GM19395 (cell line): ENCODE results near the gene SUMF1.

Experiments
- ATAC-seq: cut with Tn5 transposase; IDR thresholded peaks from one replicate; pipeline ENCODE4 v1.9.1; 2021; ENCODE audit warnings: mild to moderate bottlenecking, moderate library complexity; ENCODE audit not compliant: unreplicated experiment

SUMF1 gene

DNA sequence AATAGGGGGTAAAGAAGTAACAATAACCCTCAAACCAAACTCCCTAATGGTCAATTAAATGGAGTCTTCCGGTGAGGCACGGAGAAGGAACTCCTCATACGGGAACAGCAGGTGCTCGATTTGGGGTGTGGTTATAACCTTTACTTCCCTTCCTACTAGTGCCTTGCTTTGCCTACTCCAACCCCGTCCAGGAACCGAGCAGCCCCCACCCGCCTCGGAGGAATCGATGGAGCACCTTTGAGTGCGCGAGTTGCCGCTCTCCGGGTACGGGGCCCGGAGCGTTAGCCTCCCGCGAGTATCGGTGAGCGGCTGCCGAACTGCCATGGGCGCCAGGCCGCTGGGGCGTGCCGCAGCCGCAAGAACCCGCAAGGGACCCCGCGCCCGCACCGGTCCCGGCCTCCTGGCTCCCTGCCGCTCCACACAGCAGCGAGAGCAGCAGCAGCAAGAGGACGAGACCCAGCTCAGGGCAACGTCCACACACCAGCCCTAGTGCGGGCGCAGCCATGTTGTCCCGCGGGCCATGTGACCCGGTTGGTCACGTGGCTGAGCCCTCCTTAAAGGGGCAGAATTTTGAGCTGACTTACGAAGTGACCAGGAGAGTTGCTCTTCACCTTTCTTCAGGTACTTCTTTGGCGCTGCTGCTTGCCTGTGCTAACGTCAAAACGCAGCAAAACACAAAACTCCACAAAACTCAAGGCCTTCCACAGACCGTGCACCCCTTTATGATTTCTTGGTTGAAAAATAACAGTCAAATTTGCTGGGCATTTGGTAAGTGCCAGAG, at the start of gene SUMF1:
Gene SUMF1 (minus strand): TSS at position 529 of the 781 bp plus-strand sequence. CDS start 24 bp downstream, at position 505.
- peak; percentile 100 for ATAC-seq

DNA sequence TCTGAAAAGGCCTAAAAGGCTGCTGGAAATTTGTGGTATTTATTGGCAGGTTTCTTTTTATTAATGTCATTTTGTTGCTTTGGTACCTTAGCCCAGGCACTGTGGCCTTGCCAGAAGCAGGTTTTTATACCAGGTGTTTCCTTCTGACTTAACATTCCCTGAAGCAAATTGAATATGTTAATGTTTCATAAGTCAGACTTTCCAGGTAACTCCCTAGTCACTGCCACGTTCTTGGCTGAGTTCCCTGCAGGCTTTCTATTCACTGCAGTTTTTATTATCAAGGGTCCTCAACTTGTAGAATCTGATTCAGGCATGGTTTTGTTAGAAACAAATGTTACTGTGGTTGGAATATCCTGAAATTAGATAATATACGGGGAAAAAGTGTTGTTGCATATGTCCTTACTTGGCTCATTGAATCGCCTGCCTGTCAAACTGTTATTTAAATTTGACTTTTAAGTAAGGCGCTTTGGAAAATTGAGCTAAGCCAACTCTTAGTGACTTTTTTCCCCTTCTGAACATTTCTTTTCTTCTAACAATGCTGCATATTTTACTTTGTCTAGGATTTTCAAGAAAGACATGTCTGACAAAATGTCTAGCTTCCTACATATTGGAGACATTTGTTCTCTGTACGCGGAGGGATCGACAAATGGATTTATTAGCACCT, 49.0 kb upstream of the SUMF1 start:
- ATAC-seq = no peak

DNA sequence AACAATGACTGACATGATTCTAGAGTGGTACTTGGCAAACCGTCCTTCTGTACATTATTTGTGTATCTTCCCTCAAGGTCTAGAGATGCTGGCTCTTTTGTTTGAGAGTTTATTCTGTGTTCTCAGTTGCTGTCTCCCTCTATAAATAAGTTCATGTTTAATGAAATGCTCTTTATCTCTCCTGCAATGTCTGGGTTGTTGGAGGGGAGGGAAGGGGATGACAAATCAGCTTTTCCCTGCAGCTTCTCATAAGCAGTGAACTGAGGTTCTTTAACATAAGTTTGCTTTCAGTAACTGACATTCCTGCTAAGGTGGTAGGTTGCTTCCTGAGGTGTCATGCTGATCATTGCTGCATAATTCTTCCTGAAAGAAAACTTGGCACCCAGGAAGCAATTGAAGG, 47.8 kb upstream of the SUMF1 start:
- ATAC-seq = no peak

DNA sequence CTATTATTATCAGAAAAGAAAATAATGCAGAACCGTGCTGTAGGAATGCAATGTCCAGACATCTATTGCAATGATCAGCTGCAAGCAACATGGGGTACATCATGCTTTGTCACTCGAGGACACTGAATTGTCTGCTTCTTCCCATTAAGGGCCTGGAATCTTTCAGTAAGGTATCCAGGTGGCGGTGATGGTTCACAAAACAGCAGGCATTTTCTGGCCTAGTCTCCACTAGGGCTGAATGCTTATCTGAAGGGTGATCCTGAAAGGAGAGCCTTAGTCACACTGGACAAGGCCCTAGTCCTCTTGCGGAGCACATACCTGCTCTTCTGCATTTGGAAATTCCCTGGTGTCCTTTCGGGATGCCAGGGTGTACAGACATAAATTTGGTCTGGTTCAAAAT, 47.3 kb upstream of the SUMF1 start:
- ATAC-seq = no peak

DNA sequence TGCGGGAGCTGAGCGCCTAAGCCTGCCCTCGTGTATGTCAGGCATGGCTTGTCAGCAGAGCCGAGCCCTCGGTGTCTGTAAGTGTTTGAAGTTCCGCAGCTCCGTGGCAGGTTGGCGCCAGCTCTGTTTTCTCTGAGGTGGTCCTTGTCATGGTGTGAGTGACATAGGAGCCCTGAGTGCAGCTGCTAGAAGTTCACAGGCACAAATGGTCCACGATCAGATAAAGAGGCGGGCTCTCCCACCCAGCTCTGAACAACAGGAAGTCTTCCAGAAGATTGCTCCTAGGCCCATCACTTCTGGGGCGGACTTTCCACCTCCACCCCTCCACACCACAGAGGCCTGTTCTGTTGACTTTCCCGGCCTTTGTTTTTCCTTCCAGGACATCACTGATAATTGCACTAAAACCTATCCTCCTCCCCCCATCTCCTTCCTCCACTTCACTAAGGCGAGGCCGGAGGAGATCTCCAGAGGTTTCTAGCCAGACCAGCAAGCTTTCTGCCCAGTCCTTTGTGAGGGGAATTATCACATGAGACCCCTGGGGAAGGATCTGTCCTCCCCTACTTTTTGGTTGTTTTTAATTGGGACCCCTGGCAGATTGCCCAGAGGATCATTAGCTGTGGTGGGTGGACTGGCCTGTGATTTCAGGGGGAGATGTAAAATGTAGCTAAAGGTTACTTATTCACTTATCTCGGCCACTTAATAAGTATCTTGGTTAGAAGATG, 46.0 kb upstream of the SUMF1 start:
- no peak for ATAC-seq

DNA sequence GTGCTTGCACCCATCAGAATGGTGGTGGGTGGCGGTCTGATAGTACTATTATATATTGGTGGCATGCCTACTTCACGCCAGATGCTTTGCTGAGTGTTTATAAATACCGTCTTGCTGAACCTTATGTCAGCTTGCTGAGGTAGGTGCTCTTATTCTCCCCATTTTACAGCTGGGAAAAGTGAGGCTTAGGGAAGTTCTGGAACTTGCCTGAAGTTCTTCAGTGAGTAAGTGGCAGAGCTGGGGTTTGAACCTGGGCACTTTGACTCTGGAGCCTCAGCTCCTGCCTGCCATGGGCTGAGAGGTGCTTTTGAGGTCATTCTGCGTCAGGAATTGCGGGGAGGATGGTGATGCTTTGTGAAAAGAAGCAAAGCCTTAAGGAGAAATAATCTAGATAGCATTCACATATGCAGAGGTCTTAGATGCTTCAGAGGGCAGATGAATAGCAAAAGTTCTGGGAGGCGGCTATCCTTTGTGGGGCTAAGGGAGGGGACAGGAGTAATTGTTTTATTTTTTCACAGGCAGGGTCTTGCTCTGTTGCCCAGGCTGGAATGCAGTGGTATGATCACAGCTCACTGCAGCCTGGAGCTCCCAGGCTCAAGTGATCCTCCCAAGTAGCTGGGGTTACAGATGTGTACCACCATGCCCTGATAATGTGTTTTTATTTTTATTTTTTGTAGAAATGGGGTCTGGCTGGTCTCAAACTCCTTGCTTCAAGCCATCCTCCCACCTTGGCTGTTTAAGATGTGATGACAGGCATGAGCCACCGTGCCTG, 44.6 kb upstream of the SUMF1 start:
- no peak for ATAC-seq

DNA sequence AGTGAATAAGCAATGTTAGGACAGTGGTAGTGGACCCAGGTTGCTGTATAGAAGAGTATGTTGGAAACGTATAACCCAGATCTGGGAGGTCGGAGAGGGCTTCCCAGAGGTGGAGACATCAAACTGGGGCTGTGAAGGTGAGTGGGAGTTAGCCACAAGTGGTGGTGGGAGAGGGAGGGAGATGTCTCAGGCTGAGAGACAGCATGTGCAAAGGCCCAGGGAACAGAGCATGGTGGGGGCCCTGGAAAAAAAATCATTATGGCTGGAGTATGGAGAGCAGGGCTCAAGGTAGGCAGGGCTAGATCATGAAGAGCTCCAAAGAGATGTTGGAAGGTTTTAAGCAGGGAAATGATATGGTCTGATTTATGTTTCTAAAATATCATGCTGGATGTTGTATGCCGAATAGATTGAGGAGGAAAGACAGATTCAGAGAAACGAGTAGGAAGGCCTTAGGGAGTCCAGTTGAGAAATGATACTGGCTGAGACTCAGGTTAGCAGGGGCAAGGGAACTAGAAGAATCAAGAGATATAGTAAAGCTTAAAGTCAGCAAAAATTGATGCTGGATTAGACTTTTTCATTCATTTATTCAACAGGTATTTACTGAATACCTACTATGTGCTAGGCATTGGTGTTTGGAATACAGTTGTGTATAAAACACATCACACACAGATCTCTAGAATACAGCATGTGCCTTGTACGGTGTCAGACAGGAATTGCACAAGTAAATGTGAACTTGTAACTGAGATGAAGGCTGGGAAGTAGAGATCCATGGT, 43.1 kb upstream of the SUMF1 start:
- no peak for ATAC-seq

DNA sequence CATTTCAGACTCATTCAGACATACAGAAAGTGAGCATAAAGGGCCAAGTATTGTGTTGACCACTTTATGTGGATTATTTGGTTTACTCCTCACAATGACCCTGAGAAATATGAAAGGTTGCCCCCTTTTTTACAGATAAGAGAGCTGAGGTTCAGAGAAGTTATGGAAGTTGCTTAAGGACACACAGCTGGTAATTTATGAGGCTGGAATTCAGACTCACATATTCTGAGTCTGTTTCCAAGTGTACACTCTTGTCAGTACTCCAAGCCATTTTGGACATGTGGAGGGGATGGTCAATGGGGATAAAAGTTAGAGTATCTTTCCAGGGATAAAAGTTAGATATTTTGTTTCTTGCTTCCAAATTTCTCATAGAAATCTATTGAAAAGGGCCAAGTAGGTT, 42.0 kb upstream of the SUMF1 start:
- ATAC-seq = no peak

DNA sequence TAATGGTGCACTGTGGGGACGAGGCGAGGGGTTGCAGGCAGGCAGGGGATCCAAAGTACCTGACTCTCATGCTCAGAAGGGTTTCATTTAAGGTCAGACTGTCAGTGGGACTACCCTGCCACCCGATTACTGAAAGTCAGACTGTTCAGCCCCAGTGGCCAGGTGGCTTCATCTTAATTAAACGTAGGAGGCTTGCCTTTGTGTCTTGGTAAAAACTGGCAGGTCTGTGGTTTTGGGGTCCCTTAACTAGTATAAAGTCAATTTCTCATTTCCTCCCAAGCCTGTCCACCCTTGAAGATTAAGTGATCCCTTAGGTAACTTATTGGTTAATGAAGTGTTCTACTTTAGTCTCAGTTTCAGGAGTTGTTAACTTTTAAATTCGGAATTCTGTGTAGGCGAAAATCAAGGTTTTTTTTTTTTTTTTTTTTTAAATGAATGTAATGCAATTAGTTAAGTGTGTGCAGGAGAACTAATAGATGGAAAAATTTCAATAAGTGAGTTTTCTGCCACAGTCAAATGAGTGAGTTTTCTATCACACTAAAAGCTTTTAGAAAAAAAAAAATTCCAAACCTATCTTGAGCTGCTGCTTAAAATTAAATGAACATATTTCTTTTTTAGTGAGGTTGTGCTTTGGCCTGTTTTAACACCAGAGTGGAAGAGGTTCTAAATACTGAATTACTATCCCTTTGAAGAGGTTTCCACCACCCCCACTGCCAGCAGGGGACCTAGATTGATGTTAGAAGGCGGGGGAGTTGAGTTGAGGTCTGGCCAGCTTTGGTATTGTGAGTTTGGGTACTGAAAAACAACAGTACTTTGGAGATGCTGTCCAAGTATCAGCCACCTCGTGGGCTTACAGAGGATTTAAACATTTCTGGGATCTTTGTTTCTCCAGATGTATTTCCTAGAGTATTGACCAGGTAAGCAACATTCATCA, 41.2 kb upstream of the SUMF1 start:
- peak; percentile 73 for ATAC-seq

DNA sequence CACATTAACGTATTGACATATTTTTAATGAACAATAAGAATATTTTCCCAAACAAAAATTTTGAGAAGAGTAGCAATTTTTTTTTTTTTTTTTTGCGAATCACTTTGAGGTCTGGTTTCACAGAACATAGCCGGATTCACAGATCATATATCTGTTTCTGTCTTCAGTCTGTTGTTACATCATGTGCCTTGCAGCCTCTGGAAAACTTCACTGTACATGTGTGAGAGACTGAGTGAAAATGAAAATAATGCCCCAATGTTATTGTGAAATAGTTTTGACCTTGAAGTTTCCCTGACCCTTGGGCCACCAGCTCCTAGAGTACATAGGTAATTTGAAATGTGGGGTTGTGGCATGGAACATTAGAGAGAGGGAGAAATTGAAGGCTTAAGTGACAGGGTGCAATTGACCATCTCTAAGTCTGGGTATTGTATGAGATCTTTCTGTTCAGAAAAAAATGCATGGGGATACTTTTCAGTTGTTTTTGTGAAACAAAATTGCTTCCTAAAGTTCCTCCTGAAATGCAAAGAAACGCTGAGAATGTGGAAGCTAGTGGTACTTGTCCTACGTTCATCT, 40.0 kb upstream of the SUMF1 start:
- ATAC-seq = no peak

DNA sequence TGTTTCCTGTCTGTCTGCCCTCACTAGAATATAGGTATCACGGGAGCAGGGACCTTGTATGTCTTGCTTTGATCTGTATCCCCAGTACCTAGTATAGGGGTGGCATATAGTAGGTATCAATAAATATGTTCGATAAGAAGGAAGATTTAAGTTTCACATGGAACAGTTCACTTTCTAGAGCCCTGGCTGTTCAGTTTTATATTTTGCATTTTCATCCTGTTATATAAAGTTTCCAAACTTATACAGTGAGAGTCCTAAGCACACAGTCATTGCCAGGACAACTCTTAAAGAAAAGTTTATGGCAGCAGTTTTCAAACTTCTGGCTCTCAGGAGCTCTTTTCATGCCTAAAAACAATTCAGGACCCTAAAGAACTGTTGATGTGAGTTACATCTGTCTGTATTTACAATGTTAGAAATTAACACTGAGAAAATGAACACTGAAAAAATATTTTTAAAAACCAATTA, 39.5 kb upstream of the SUMF1 start:
- ATAC-seq = no peak

DNA sequence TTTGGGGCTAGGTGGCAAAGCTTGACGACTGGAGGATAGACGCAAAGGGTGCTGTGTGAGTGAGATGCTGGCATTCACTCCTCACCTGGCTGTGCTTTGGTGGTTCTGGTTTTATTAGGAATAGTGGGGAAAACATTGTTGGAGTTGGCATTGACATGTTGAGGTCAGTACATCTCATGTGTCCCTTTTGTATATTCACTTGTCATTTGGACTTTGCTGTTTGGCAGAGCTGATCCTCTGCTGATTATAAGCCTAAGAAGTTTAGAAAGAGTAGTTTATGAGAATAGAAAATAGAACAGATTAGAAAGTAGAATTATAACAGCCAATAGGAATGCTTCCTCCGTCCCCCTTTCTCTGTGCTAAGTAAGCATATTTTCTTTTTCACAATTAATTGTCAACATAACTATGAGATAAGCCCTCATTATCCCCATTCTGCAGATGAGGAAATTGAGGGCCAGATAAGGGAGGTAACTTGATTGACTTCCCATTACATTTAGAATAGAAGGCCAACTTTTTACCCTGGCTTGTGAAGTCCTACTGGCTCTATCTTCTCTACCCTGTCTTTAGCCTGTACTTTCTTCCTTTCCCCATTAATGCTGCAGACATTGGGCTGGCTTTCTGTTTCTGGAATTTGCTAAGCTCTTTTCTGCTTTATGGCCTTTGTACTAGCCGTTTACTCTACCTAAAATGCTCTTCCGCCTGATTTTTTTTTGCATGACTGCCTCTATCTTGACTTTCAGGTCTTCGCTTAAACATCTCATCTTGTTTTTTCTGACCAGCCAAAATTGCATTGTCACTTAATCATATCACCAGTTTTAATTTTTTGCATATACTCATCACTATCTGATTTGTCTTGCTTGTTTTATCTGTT, 38.9 kb upstream of the SUMF1 start:
- no peak for ATAC-seq

DNA sequence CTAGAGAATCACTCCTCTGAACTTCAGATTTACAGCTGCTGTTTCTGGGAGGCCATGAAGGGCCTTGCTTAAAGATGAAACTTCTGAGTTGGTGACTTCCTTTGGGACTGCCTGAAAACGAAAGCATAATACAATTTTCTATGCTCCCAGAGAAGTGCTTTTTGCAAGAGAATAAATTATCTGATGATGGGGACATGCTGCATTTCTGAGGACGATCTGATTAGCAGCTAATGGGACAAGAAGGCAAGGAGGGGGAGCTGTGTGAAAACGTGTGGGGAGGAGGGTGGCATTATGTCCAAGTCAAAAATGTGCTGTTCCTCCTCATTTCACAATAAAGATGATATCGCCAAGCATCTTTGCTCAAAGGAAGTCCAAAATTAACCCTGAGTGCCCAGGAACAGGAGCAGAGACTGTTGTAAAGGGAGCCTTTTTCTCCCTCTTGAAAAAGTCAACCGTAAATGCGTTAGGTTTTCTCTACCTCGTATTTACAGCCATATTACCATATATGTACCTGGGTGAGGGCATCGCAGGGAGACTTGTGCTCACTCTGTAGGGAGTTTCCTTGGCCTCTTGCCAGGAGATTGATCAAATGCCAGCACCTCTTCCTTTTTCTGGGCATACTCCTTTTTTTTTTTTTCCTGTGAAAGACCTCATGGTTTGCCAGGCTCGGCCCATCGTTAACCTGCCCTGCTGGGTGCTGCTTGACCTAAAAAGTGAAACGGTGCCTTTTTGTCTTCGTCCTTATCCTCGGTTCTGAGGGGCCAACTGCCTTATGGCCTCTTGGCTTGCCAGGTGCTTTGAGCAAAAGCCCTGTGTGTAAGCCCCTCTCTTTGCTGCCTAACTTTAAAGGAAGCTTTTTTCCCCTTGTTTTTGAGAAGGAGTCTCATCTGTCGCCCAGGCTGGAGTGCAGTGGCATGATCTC, 37.5 kb upstream of the SUMF1 start:
- no peak for ATAC-seq

DNA sequence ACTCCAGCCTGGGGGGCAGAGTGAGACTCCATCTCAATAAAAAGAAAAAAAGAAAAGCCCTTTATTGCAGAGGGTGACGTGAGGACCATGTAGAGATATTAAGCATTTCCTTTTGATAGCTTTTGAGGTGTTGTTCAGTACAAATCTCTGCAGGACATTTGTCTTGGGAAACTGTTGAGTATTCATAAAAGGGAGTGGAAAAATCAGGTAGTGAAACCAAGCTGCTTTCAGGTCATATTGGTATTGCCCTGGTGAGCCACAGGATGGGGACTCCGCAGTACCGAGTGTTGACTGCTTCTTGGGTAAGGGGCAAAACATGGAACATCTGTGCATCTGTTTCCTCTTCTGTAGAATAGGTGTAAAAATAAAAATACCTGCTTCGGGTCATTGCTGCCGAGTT, 36.0 kb upstream of the SUMF1 start:
- peak; percentile 64 for ATAC-seq

DNA sequence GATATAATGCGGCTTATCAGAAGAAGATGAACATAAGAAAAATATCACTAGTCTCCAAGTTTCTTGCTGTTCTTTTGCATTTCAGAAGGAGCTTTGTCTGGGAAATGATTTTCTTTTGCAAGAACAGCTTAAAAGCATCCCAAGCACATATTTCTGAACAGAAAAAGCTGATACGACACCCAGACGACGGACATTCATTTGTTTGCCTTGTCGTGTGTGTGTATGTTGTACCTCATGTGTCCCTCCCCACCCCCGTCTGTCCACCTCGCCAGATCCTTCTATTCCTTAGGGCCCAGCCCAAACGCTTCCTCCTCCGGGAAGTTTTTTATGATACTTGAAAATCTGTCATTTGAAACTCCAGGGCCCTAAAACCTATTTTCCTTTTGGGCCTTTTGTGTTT, 34.9 kb upstream of the SUMF1 start:
- no peak for ATAC-seq

DNA sequence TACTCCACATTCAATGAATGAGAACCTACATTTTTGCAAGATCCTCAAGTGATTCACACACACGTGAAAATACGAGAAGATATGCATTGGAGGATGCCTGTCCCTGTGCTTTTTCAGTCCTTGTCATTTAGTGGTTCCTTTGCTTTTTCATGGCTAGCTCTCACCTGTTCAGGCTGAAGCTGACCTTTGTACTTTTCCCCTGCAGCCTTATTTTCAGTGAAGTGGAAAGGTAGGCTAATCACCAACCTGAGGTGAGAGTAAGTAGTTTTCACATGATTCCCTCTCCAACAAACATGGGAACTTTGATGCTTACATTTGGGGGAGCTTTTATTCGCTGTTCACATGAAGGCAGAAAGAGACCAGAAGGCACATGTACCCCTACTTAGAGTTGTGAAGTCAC, 34.4 kb upstream of the SUMF1 start:
- no peak for ATAC-seq

DNA sequence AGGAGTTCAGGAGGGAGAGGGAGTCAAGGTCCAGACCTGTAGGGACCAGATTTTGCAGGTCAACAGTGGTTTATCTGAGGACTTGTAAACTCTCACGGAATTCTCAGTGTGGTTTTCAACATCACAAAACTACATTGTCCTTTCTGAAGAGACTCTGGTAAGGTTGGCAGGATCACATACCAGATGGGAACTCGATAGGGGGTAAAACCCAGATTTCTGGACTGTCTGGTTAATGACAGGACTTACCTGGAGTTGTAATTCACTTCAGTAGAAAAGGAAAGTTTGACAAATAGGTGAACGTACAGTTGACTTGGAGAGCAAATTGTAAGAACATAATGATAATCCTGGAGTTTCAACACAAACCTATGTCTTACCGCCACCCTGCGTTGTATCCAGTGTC, 31.4 kb upstream of the SUMF1 start:
- no peak for ATAC-seq
